IPS-20b (cell line): ENCODE data around the gene OSTC.
A peak's percentile ranks its signal among the peaks of the same experiment; 100 is the strongest.
"Not testable (repeated sequence)": the region's sequence is repeated elsewhere in the genome, so short reads cannot be mapped to it uniquely, and the experiment has no call there.

ENCODE experiments used
- H3K27ac ChIP-seq: one replicate; pipeline ENCODE4 v1.5.1; 2013; ENCODE audit warnings: low read length
- H3K27me3 ChIP-seq: 2 replicates; pipeline ENCODE4 v1.6.1; 2013; ENCODE audit warnings: mild to moderate bottlenecking, low read length, inconsistent platforms; ENCODE audit not compliant: insufficient read depth
- H3K36me3 ChIP-seq: 2 replicates; pipeline ENCODE4 v1.6.1; 2013; ENCODE audit warnings: low read depth, mild to moderate bottlenecking, inconsistent platforms, low read length, moderate library complexity; ENCODE audit not compliant: insufficient read depth
- H3K4me1 ChIP-seq: 2 replicates; pipeline ENCODE4 v1.6.1; 2013; ENCODE audit warnings: mild to moderate bottlenecking, control low read depth, inconsistent platforms, low read length, moderate library complexity; ENCODE audit not compliant: insufficient read depth
- H3K4me3 ChIP-seq: 2 replicates; pipeline ENCODE4 v1.5.1; 2013; ENCODE audit warnings: mild to moderate bottlenecking, low read length, inconsistent platforms
- H3K9ac ChIP-seq: 2 replicates; pipeline ENCODE4 v1.6.1; 2013; ENCODE audit warnings: low read depth, mild to moderate bottlenecking, inconsistent platforms, low read length, moderate library complexity
- H3K9me3 ChIP-seq: 2 replicates; pipeline ENCODE4 v1.6.1; 2013; ENCODE audit warnings: mild to moderate bottlenecking, low read depth, low read length, inconsistent platforms; ENCODE audit not compliant: insufficient read depth

Gene OSTC

DNA sequence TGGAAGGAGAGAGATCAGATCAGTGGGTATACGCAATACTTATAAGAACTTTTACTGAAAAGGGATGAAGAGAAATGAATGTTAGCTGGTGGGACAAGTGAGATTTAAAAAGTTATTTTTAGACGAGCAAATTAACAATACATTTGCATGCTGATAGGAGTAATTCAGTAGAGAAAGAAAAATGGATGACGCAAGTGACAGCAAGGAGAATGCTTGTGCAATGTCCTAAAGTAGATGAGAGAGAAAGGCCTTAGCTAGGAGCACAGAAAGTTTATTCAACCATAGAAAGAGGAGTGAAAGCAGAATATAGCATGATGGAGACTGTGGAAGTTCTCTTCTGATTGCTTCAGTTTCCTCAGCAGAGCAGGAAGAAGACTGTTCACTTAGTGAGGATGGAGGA is 45.8 kb downstream of the OSTC start:
- Histone ChIP-seq H3K4me1 (0 out of 2 replicates have a peak, but pooled peaks cover 3% of the 10 kb centered on the region), H3K9ac (no peak overlapping the region), H3K27ac (no peak overlapping the region), H3K36me3 (no peaks in the 10 kb centered on the region), H3K9me3 (no peaks in the 10 kb centered on the region), H3K27me3 (no peaks in the 10 kb centered on the region), H3K4me3 (no peak overlapping the region)

DNA sequence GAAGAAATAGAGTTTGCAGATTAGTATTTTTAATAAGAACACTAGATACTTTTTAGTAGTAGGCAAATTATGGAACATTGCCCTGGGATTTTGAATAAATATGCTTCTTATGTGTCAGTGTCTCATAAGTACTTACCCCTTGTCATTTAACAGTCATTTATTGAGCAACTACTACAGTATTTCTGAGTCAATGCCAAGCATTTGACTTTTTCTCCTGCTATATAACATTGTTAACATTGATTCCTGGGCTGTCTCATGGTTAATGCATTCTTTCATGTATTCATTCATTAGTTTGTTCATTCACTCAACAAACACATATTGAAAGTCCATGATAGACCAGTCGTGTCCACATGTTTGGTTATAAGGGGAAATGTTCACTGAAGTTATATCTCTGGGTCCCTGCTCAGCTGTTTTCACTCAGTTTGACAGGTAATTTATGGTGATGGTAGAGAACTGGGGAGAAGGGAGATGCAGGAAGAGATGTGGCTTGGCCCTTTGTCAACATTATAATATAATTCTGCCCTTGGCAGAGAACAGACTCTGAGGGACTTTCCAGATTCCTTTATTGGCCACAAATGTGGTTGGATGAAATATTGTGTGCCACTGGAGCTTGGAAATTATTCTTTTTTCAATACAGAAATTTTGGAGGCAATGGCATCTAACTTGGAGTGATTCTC is 49.8 kb downstream of the OSTC start:
- no peaks in the 10 kb centered on the region for H3K27me3 ChIP-seq
- no peaks in the 10 kb centered on the region for H3K9me3 ChIP-seq
- no peak overlapping the region for H3K4me3 ChIP-seq
- no peak overlapping the region for H3K27ac ChIP-seq
- H3K36me3 ChIP-seq, result no peaks in the 10 kb centered on the region
- H3K9ac ChIP-seq, result no peak overlapping the region
- H3K4me1 ChIP-seq, result 0 out of 2 replicates have a peak, but pooled peaks cover 3% of the 10 kb centered on the region

DNA sequence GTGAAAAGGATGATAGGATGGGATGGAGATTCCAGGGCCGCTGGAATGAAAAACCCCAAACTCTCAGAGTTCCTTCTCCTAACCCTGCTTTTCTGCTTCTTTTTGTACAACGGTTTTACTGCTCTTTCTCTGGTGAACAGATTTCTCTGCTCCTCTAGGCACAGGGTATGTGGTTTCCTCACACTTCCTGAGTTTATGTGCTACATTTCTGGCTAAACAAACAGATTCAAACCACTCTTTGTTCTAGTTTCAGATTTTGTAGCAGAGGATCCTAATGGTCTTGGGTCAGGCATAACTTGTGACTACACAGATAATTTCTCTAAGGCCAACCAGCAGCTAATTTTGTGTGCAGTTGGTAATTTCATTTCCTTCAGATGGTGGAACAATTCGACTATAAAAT is 52.6 kb downstream of the OSTC start:
- Histone ChIP-seq H3K27ac (no peak overlapping the region), H3K9ac (no peak overlapping the region), H3K4me3 (no peak overlapping the region)

DNA sequence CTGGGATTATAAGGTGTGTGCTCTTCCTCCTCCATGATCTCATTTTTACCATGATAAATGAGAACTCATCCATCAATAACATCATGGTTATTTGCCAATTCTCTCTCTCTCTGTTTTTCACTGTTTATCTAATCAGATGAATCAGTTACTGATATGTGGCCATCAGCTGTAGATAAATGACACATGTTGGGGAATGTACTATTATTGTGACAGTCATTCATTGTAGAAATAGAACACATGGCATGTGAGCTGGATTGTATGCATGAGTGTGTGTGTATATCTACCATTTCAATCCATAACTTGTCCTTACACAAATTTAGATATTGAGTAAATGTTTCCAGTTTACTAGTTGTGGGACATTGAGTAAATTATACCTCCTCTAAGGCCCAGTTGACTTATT is 53.0 kb downstream of the OSTC start:
- Histone ChIP-seq H3K27me3 (no peaks in the 10 kb centered on the region), H3K36me3 (no peaks in the 10 kb centered on the region), H3K4me3 (no peak overlapping the region), H3K9ac (no peak overlapping the region), H3K9me3 (no peaks in the 10 kb centered on the region), H3K4me1 (no peaks in the 10 kb centered on the region), H3K27ac (no peak overlapping the region)

More for the DNA sequence above, 52.6 kb downstream of the OSTC start:
- no peaks in the 10 kb centered on the region for H3K9me3 ChIP-seq
- no peaks in the 10 kb centered on the region for H3K27me3 ChIP-seq
- no peaks in the 10 kb centered on the region for H3K36me3 ChIP-seq
- H3K4me1 ChIP-seq, result no peaks in the 10 kb centered on the region

DNA sequence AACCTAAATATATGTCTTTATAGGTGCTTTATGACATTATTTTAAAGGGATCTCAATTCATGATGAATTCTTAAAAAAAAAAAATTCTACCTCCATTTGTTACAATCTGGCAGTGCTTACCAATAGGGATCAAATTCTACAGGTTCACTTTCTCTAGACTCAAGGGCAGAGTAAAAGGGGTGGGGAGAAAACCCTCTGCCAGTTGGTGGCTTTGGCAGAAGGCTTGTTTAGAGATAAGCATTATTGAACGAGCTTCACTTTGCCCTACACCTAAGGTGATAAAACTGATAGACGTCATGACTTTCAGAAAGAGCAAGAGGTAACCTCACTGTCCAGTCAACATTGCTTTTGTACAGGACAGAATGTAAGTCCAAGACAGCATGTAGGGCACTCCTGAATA is 53.6 kb downstream of the OSTC start:
- Histone ChIP-seq H3K4me3 (no peak overlapping the region), H3K9me3 (no peaks in the 10 kb centered on the region), H3K36me3 (no peaks in the 10 kb centered on the region), H3K27me3 (no peaks in the 10 kb centered on the region), H3K4me1 (no peaks in the 10 kb centered on the region), H3K9ac (no peak overlapping the region), H3K27ac (no peak overlapping the region)

DNA sequence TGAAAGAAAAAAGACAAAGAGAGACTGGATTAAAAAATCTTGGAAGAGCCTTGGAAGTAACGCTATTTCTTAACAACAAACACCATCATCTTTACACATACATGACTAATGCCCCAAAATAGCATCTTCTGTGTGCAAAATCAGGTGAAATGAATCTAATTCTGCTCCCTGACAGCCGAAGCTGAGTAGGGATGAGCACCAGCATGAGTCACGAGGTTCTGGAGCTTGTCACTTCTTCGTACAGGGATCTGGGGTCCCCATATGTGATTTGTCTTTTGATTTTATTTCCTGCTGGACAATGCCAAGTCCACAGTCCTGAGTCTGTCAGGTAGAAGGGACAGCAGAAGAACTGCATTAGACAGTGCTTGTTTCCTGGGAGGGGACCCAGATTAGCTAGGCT is 55.9 kb downstream of the OSTC start:
- Histone ChIP-seq H3K36me3 (no peaks in the 10 kb centered on the region), H3K9ac (no peak overlapping the region), H3K9me3 (no peaks in the 10 kb centered on the region), H3K4me3 (no peak overlapping the region), H3K27me3 (no peaks in the 10 kb centered on the region), H3K4me1 (no peaks in the 10 kb centered on the region), H3K27ac (no peak overlapping the region)

DNA sequence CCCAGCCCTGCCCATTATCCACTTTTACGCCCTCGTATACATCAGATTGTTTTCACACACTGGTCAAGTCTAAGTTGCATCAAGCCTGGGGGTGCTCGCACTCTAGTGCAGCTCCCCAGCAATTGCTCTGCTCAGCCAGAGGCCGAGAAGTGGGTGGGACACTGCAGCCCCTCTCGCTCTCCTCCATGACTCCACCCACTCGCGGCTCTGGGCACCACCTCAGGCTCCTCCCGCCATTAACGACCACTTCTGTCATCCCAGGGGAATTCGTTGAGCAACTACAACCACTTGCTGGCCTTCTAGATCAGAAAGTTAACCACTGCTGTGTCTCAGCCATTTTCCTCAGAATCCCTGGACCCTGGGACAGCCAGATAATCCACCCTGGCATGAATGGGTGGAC is 58.8 kb downstream of the OSTC start:
- no peaks in the 10 kb centered on the region for H3K27me3 ChIP-seq
- no peaks in the 10 kb centered on the region for H3K4me1 ChIP-seq
- H3K9me3 ChIP-seq, result no peaks in the 10 kb centered on the region
- H3K27ac ChIP-seq, result no peak overlapping the region
- no peaks in the 10 kb centered on the region for H3K36me3 ChIP-seq
- no peak overlapping the region for H3K9ac ChIP-seq
- H3K4me3 ChIP-seq, result no peak overlapping the region

DNA sequence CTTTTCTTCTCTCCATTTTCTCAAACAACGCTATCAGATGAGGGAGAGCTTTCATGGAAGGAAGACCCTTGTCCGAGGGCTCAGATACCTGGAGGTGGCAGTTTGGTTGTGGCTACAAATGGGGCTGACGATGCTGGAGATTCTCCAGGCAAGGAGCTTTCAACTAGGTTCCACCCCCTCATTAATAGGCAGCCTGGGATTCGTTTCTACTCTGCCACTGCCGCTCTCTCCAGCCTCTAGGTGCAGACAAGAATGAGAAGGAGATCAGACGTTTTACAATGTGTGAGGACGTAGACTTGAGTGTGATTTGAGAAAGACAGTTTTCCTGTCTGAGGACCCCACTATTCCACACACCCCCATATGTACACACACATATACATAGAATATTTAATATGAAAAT is 59.3 kb downstream of the OSTC start:
- no peak overlapping the region for H3K9ac ChIP-seq
- H3K9me3 ChIP-seq, result no peaks in the 10 kb centered on the region
- H3K36me3 ChIP-seq, result no peaks in the 10 kb centered on the region
- H3K4me1 ChIP-seq, result peaks cover under 1% of the 10 kb centered on the region; the same call in 1 of the 2 replicates
- H3K27me3 ChIP-seq, result no peaks in the 10 kb centered on the region
- no peak overlapping the region for H3K27ac ChIP-seq
- no peak overlapping the region for H3K4me3 ChIP-seq

DNA sequence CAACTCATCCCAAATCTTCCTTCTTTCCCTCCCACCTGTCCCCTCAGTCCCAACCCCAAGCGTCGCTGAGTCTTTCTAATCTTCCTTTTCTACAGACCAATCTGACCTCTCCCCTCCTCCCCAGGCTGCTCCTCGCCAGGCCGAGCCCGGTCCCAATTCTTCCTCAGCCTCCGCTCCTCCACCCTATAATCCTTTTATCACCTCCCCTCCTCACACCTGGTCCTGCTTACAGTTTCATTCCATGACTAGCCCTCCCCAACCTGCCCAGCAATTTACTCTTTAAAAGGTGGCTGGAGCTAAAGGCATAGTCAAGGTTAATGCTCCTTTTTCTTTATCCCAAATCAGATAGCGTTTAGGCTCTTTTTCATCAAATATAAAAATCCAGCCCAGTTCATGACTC is 60.2 kb downstream of the OSTC start:
- H3K36me3 ChIP-seq, H3K4me1 ChIP-seq, H3K9me3 ChIP-seq, H3K9ac ChIP-seq, H3K27ac ChIP-seq, H3K27me3 ChIP-seq, H3K4me3 ChIP-seq: not testable (repeated sequence)

DNA sequence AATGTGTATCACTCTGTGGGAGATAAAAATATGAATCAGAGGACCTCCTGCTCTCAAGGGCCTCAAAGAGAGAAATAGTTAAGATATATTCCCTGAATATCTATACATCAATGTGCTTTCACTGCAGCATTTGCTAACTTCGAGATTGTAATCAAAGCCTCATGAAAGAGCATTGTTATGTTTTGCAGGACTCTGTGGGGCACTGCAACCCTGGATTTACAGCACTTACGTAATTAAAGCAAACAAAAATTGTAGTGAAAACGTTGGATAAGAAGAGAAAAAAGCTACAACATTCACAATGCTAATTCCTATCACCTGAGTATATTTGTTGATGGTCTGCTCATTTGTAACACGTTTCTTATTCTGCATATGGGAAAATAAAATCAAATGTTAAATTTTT is 64.5 kb downstream of the OSTC start:
- H3K9ac ChIP-seq, result peak overlapping the region; percentile 2; the same call in 1 of the 2 replicates
- H3K27ac ChIP-seq, result no peak overlapping the region
- H3K4me3 ChIP-seq, result peak overlapping the region; percentile 7; the same call in 1 of the 2 replicates

DNA sequence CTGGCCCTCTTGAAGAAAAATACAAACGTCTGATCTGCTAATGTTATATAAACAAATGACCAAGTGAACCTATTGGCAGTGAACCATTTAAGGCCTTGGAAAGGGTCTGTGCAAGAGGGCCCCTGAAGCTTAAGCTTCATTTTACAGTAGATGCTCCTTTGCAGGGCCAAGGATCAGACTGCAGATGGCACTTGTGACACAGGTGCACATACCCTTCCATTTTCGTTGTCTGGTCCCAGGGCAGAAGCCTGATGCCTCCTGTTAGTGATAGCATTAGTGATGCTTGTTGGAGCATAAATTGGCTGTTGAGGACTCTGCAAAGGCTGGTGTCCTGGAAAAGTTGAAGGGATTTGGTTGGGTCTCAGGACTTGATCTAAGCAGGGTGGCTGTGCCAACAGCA is 65.9 kb downstream of the OSTC start:
- no peak overlapping the region for H3K27ac ChIP-seq
- no peaks in the 10 kb centered on the region for H3K9me3 ChIP-seq
- no peaks in the 10 kb centered on the region for H3K36me3 ChIP-seq
- H3K4me3 ChIP-seq, result no peak overlapping the region
- no peaks in the 10 kb centered on the region for H3K27me3 ChIP-seq
- H3K9ac ChIP-seq, result no peak overlapping the region
- H3K4me1 ChIP-seq, result peaks cover 6% of the 10 kb centered on the region; the same call in 1 of the 2 replicates

More for the DNA sequence above, 64.5 kb downstream of the OSTC start:
- Histone ChIP-seq H3K36me3 (no peaks in the 10 kb centered on the region), H3K27me3 (no peaks in the 10 kb centered on the region), H3K4me1 (peaks cover 6% of the 10 kb centered on the region; the same call in 1 of the 2 replicates), H3K9me3 (no peaks in the 10 kb centered on the region)

DNA sequence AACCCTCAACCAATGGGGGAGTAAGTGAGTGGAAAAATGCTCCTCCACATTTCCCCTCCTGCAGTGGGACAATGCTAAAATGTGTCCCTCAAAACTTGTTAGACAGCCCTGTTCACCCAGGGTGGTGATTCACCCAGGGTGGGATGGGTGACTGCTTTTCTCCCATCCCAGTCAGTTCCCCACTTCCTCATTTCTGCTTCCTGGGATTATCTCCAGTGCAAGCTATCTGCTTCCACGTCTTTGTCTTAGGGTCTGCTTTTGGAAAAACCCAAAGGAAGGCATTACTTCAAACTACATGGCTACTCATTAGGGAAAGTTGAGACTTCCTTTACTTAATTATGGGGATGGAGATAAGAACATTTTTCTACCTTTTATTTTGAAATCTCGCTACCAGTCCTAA is 67.0 kb downstream of the OSTC start:
- Histone ChIP-seq H3K36me3 (no peaks in the 10 kb centered on the region), H3K27ac (no peak overlapping the region), H3K9me3 (peaks cover 6% of the 10 kb centered on the region; the same call in 1 of the 2 replicates), H3K27me3 (no peaks in the 10 kb centered on the region), H3K9ac (no peak overlapping the region), H3K4me3 (no peak overlapping the region), H3K4me1 (peaks cover 6% of the 10 kb centered on the region; the same call in 1 of the 2 replicates)
